Measurements from ENCODE around the gene DPEP2.
A peak's percentile ranks its signal among the peaks of the same experiment; 100 is the strongest.
"Not testable (repeated sequence)": the region's sequence is repeated elsewhere in the genome, so short reads cannot be mapped to it uniquely, and the experiment has no call there.

The DPEP2 gene

DNA sequence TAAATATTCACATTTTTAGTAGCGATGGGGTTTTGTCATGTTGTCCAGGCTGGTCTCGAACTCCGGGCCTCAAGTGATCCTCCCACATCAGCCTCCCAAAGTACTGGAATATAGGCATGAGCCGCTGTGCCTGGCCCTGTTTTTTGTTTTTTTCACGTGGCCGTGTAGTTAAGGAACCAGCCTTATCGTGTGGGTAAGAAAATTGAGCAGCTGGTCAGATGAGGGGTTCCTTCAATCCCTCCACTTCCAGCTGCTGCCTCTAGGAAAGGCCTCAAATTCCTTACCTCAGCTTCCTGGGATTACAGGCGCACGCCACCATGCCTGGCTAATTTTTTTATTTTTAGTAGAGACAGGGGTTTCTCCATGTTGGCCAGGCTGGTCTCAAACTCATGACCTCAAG, 5.9 kb upstream of the DPEP2 start:
- DNase-seq, result no peak

DNA sequence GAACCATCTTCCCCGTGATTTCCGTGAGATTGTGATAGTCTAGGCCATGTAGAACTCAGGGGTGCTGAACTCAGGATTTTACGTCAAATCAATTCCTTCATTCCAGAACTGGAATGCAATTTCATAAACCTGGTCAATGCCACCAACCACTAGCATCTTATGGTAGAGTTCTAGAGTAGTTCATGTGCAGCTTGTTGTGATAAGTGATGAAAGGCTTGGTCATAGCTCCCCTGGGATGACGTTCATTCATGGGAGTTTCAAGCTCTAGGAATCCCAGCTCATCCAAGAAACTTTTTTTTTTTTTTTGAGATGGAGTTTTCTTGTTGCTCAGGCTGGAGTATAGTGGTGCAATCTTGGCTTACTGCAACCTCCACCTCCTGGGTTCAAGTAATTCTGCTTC, 3.7 kb upstream of the DPEP2 start:
- DNase-seq, result no peak

DNA sequence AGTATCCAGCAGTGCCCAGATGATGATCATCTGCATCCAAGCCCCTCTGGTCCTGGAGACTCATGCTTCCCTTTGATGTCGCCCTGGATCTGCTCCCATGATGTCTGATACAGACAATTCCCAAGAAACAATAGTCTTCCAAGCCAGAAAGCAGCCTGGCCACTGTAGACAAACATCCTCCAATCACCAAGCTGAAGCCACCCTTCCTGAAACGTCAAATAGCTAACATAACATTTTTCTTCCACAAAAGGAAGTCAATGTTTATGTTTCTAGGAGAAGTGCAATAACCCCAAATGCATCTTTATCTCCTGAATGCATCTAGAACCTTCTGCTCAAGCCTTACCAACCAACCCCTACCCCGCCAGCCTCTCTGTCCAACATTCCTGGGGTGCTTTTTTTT, 1.2 kb upstream of the DPEP2 start:
- no peak for DNase-seq

DNA sequence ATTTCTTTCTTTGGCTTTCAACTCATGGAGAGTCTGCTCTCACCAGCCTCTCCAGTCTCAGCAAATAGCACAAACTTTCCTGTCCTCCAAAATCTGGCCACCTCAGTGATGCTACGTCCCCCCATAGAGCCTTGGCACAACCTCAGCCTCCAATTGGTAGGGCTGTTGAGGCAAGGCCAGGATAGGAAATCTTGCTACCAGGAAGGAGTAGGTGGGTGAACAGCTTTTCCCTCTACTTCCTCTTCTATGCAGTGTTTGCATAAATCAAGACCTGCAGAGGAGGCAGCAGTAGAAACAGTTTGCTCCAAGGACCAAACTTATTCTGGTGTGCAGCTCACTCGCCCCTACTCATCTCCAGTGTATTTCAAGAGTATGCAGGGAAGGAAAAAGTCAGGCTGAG, 701 bp upstream of the DPEP2 start:
- no peak for DNase-seq

DNA sequence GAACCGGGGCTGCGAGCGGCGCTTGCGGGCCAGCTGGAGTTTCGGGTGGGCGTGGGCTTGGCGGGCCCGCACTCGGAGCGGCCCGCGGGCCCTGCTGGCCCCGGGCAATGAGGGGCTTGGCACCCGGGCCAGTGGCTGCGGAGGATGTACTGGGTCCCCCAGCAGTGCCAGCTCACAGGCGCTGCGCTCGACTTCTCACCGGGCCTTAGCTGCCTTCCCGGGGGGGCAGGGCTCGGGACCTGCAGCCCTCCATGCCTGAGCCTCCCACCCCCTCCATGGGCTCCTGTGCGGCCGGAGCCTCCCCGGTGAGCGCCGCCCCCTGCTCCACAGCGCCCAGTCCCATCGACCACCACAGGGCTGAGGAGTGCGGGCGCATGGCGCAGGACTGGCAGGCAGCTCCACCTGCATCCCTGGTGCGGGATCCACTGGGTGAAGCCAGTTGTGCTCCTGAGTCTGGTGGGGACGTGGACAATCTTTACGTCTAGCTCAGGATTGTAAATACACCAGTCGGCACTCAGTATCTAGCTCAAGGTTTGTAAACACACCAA, 979 bp downstream of the DPEP2 start:
- DNase-seq, result not testable (repeated sequence)

DNA sequence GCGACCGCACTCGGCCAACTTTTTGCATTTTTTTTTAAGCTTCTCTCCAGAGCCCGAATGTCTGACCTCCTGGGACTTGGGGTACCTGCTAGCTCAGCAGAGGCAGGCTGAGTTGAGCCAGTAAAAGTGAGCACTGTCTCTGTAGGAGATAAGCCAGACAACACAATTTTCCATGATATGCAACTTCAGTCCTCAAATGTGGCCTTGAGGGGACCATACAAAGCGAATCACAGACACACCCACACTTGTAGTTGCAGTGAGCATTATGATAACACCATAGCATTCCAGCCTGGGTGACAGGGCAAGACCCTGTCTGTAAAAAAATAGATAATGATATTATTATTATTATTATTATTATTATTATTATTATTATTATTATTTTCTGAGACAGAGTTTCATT, 2.6 kb downstream of the DPEP2 start:
- DNase-seq, result no peak

DNA sequence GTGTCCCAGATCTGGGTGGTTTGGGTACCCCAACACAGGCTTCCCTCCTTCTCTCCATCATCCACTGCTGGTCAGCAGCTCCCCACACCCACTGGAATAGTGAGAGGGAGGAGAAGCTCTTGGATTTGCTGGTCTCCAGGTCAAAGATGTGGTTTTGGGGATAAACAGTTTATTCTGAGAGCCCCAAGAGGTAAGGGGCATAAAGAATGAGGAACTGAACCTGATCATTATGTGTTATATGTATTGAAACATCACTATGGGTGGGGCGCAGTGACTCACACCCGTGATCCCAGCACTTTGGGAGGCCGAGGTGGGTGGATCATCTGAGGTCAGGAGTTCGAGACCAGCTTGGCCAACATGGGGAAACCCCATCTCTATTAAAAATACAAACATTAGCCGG, 3.9 kb downstream of the DPEP2 start:
- DNase-seq, result no peak

DNA sequence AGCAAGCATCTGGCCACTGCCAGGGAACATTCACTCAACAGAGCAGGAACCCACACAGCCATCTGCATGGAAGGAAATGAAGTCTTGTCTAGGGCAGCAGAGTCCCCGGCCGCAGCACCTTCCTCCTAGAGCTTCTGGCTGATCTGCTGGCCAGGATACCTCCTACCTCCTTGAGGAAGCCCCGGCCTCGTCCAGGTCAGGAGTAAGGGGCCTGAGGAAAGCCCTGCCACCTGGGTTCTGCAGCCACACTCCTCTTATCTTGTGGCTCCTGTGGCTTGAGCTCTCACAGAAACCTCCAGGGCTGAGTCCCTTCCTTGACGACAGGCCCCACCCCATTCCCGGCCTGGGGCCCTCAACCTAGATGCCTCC, 5.3 kb downstream of the DPEP2 start:
- not testable (repeated sequence) for DNase-seq

DNA sequence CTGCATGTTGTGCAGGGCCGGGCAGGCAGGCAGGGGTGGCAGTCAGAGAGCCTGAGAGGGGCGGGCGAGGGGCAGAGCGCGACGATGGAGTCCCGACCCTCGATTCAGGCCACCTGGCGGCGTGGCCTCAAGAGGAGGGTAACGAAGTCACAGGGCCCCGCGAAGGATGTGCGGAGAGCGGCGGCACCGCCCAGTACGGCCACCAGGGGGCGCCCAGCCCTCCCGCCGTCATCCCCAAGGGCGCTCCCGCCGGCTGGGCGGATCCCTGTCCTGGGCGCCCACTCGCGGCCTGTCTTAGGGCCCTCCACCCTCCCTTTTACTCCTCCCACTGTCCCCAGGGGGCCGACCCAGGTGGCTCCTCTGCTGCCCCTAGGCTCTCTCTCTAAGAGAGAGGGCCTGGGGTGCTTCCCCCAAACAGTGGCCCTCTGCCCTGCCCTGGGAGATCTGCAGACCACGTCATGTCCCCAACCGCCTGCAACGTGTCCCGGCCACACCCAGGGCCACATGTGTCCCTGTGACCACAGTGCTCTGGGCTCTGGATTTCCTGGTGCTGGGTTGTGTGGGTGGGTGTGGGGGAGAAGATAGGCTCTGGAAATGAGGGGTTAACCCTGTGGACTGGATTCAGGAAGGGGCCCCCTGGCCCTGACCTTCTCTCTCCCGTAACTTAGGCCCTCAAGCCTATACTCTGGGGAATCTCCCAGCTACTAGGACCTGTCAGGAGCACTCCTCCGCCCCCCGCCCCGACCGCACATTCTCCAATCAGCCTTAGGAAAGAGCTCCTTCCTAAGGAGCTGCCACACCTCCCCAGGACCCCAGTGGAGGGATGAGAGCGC, 5.9 kb downstream of the DPEP2 start:
- peak; percentile 92 for DNase-seq

DNA sequence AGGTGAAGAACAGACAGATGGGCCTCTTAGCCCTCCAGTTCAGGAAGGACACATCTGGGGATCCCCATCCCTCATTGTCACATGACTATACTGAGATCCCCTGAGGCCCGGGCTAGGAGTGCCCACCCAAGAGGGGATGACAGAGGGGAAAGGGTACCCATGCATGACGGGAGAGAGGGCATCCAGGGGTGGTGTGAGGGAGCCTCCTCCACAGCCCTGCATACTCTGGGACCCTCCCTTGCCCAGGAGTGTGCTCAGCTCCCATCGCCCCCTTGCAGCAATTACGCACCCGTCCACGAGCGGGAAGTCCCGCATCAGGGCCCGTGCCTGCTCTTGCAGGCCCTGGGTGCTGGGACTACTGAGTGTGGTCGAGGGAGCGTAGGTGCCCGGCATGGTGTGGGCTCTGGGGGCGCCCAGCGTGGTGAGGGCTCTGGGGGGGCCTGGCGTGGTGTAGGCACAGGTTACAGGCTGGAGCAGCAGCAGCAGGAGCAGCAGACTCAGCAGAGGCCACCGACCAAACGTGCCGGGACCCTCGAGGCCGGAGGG, 6.5 kb downstream of the DPEP2 start:
- DNase-seq, result no peak

DNA sequence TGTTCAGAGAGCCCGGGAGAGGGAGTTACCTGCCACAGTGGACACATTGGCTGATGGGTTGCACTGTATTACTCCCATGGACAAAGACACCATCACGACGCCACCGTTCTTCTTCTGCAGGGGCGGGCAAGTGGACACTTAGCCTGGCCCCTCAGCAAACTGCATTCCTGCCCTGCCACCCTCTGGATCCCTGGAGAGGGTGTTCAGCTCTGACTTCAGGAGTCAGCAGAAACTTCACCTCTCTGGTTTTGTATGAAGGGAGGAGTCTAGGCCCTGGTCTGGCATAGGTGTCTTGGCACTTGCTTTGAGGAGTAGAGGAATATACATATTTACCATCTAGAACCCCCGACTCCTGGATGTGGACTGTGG, 9.3 kb downstream of the DPEP2 start:
- no peak for DNase-seq

DNA sequence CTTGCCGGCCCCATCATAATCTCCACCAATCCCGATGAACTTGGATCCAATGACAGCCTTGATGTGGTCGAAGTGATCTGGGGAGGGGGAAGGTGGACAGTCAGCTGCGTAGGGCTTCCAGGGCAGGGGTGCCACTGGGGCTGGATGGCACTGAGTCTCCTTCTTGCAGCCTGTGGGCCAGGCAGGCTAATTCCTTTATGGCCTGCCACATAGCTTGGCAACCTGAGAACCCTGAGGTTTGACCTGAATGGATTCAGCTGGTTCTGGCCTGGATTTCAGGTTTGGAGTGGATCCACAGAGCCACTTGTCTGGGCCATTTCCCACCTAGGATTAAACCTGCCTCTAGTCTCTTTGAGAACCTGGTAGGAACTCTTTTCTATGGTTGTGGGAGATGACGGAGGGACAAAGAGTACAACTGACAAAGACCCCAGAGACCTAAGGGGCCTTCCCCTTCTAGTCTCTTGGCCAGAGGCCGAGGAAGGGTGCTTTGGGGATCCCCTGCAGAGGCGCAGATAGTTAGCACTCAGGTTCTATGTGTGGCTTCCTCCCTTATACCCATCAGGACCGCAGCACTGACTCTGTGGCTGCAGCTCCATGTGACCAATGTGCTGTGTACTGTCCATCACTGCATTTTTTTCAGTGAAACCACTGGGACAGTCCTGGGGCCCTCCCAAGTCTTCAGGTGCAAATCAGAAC, 9.8 kb downstream of the DPEP2 start:
- no peak for DNase-seq

DNA sequence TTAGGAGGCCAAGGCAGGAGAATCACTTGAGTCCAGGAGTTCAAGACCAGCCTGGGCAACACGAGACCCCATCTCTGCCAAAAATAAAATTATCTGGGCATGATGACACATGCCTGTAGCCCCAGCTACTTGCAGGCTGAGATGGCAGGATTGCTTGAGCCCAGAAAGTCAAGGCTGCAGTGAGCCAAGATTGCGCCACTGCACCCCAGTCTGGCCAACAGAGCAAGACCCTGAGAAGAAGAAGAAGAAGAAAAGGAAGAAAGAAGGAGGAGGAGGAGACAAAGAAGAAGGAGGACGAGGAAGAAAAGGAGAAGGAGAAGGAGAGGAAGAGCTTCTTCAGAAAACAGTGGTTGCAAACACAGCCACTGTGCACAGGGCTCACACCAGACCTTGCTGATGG, 10.6 kb downstream of the DPEP2 start:
- no peak for DNase-seq

DNA sequence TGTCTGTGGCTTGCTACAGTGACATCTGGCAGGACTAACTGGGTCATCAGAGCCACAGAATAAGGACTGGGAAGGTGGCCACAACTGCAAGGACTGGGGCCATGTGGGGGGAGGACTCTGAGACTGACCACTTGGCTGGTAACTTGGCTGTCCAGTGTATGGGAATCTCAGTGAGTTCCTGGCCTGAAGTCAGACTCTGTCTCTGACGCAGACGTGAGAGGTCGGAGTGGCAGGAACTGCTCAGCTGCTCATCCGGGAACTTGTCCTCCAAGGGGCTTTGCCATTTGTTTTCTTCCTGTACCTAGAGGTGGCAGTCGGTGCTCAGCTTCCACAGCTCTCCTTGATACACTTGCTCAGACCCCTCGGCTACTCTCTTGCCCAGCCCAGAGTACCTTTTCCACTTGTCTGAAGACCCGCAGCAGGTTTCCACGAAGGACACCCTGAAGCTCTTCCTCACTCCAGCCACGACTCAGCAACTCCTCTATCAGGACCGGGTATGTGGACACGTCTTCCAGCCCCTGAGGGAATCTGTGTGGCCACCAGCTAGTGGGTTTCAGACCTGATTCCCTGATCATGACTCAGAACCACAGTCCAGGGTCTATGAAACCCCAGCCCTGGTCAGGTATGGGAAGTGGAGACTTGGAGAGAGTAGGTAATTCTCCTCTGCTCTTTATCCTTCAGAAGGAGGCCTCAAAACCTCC, 11.7 kb downstream of the DPEP2 start:
- DNase-seq, result no peak

DNA sequence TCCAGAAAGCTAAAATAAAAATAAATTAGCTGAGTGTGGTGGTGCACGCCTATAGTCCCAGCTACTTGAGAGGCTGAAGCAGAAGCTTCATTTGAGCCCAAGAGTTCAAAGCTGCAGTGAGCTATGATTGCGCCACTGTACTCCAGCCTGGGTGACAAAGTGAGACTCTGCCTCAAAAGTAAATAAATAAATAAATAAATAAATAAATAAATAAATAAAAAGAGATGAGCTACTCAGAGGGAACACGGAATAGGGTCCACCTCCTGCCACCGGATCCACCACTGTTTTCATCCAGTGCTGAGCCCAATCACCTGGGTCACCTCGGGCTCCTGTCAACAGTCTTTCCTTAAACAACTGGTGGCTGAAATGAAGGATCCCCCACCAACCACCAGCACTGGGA, 12.3 kb downstream of the DPEP2 start:
- DNase-seq, result no peak

DNA sequence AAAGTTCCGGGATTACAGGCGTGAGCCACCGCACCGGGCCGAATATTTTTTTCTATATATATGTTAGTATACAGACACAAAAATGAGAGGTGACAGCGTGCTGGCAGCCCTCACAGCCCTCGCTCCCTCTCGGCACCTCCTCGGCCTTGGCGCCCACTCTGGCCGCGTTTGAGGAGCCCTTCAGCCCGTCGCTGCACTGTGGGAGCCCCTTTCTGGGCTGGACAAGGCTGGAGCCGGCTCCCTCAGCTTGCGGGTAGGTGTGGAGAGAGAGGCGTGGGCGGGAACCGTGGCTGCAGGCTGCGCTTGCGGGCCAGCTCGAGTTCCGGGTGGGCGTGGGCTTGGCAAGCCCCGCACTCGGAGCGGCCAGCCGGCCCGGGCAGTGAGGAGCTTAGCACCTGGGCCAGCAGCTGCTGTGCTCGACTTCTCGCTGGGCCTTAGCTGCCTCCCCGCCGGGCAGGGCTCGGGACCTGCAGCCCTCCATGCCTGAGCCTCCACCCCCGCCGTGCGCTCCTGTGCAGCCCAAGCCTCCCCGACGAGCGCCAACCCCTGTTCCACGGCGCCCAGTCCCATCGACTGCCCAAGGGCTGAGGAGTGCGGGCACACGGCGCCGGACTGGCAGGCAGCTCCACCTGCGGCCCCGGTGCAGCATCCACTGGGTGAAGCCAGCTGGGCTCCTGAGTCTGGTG, 17.1 kb downstream of the DPEP2 start:
- no peak for DNase-seq

DNA sequence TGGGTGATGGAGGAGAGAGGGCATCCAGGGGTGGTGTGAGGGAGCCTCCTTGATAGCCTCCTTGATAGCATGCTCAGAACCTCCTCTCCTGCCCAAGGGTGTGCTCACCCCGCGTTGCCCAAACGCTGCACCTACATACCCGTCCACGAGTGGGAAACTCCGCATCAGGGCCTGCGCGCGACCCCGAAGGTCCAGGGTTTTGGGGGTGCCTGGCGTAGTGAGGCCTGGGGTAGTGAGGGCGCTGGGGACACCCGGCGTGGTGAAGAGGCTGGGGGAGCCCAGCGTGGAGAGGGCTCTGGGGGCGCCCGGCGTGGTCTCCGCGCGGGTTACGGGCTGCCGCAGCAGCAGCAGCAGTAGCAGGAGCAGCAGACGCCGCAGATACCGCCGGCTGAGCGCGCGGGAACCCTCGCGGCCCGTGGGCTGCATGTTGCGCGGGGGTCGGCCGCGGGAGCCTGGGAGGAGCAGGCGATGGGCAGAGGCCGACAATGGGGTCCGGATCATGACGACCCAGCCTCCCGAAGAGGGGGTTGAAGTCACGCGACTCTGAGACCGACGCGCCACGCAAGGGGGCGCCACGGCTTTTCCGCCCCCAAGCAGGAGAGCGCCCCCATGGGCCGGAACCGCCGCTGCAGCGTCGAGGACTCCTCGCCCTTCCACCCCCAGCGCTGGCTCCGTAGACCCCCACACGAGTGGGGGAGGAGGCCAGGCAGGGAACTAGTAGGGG, 19.2 kb downstream of the DPEP2 start, which contains the start of gene DPEP3:
DPEP3 (minus strand) TSS at position 545 of the 724 bp plus-strand sequence; CDS start at position 426, 119 bp downstream.
- no peak for DNase-seq

DNA sequence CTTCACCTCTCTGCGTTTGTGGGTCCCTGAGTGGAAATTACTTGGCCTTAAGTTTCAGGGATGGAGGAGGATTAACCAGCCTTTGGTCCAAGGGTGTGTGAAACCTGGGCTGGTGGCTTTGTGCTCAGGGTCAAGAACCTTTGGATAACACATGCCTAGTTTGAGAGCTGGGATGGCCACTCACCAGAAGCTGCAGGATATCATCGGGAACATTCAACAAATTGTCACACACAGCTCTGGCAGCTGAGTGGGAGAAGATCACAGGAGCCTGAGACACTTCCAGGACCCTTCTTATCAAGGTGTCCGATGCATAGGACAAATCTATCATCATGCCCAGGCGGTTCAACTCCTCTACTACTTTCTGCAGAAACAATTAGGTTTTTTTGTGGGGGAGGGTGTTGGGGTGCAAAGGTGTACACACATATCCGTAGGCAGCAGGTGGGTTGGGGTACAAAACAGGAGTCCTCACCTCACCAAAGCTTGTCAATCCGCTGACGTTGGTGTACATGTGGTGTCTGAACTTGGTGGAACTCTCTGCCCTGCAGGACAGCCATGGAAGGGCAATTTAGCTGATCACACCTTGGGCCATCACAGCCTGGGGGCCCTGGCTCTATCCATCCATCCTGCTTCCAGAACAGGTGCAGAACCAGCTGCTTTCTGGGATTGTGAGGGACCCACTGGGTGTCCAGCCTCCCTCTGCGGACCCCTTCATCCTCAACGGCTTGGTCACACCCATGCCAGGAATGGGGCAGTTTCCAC, 21.6 kb downstream of the DPEP2 start:
- no peak for DNase-seq

DNA sequence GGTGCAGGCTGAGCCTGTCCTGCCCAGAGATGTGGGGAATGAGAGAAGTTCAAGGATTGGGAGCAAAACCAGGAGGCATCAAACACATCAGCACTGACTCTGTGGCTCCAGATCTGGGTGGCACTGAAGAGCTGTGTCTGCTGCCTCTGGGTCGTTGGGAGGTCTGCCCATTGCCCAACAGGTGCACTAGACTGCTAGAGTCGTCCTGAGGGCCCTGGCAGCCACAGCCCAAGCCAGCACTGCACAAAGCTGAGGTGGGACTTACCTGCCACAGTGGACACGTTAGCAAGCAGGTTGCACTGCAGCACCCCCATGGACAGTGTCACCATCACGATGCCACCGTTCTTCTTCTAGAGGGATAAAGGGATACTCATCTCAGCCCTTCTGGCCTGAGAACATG, 22.3 kb downstream of the DPEP2 start:
- DNase-seq, result no peak

DNA sequence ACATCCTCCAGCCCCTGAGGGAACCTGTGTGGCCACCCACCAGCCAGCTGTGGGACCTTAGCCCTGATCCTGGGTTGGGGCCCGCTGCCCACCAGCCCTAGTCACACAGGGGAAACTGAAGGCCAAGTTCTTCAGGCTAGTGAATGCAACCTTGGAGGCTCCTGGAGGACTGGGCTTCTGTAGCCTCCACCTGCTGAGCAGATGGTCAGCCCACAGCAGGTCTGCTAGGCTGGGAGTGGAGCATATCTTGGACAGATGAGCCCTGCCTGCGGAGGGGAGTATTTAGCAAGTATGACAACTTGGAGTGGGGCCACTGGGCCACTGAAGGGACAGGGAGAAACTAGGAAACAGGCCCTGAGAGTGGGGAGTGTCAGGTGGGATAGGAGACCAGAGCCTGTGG, 23.1 kb downstream of the DPEP2 start:
- no peak for DNase-seq

Data from activated CD4-positive, CD25-positive, alpha-beta regulatory T cell treated with anti-CD3 and anti-CD28 coated beads, Interleukin-2, amount 50 U/mL, for 72 hours (primary cell).